OCI-LY3 (cell line): Measurements from ENCODE around the gene RAB7A.
"Not testable (repeated sequence)": the region's sequence is repeated elsewhere in the genome, so short reads cannot be mapped to it uniquely, and the experiment has no call there.

Experiments
- H2AFZ ChIP-seq: fragments of 200-600, 300-600 bp; shearing (Covaris generic); 2 replicates; pipeline ENCODE4 v1.6.0; 2014; ENCODE audit warnings: antibody characterized with exemption, low read depth, low read length
- H3K27ac ChIP-seq: fragments of 200-600, 300-600 bp; sonication (generic); 2 replicates; pipeline ENCODE4 v1.5.1; 2014; ENCODE audit warnings: mild to moderate bottlenecking, low read length, moderate library complexity, mixed read lengths
- H3K27me3 ChIP-seq: fragments of 200-600, 300-600 bp; sonication (generic); 2 replicates; pipeline ENCODE4 v1.6.1; 2014; ENCODE audit warnings: low read depth, low read length, mixed read lengths
- H3K36me3 ChIP-seq: fragments of 200-600, 300-600 bp; sonication (generic); replicated peaks from 2 replicates; pipeline ENCODE3; 2014; ENCODE audit warnings: low read depth, low read length, mixed read lengths
- H3K4me1 ChIP-seq: fragments of 300-600, 200-600 bp; sonication (generic); 2 replicates; pipeline ENCODE4 v1.6.1; 2014; ENCODE audit warnings: low read length, mixed read lengths
- H3K4me2 ChIP-seq: fragments of 200-600, 300-600 bp; sonication (generic); 2 replicates; pipeline ENCODE4 v1.6.1; 2014; ENCODE audit warnings: low read length, mixed read lengths
- H3K4me3 ChIP-seq: fragments of 300-600, 200-600 bp; sonication (generic); 2 replicates; pipeline ENCODE4 v1.5.1; 2014; ENCODE audit warnings: antibody characterized with exemption, mild to moderate bottlenecking, low read length, moderate library complexity
- H3K79me2 ChIP-seq: fragments of 300-600, 200-600 bp; shearing (Covaris generic); 2 replicates; pipeline ENCODE4 v1.6.1; 2014; ENCODE audit warnings: mild to moderate bottlenecking, low read length, mixed read lengths
- H3K9ac ChIP-seq: fragments of 300-600, 200-600 bp; shearing (Covaris generic); 2 replicates; pipeline ENCODE4 v1.6.0; 2014; ENCODE audit warnings: mild to moderate bottlenecking, low read length, moderate library complexity
- H3K9me3 ChIP-seq: fragments of 200-600, 300-600 bp; shearing (Covaris generic); 2 replicates; pipeline ENCODE4 v1.6.1; 2014; ENCODE audit warnings: low read length, mixed read lengths; ENCODE audit not compliant: insufficient read depth
- H4K20me1 ChIP-seq: fragments of 200-600, 300-600 bp; sonication (generic); 2 replicates; pipeline ENCODE4 v1.6.1; 2016; ENCODE audit warnings: low read length, mixed read lengths; ENCODE audit not compliant: insufficient read depth
- CTCF ChIP-seq: fragments of 200-600, 300-600 bp; sonication (generic); IDR thresholded peaks from 2 replicates; pipeline ENCODE4 v1.5.1; 2014; ENCODE audit warnings: antibody characterized with exemption, low read length, low read depth
- EZH2phosphoT487 ChIP-seq: fragments of 200-600 bp; shearing (Covaris generic); IDR thresholded peaks from 2 replicates; pipeline ENCODE4 v1.6.1; 2018; ENCODE audit warnings: antibody characterized with exemption, mixed run types, low read depth

RAB7A gene

GRCh38 chr3:128712848-128713247 lies 13.1 kb upstream of the RAB7A start:
- Histone ChIP-seq H3K79me2 (no peaks in the 10 kb centered on the region), H3K4me2 (no peak overlapping the region), H3K9me3 (no peaks in the 10 kb centered on the region), H3K27ac (no peak overlapping the region), H4K20me1 (no peaks in the 10 kb centered on the region), H3K4me1 (no peaks in the 10 kb centered on the region), H3K36me3 (no peaks in the 10 kb centered on the region), H3K4me3 (no peak overlapping the region), H3K9ac (no peak overlapping the region), H2AFZ (no peak overlapping the region), H3K27me3 (no peaks in the 10 kb centered on the region)
- TF ChIP-seq EZH2phosphoT487 (no peak), CTCF (no peak)

- H2AFZ ChIP-seq = no peak overlapping the region
- TF ChIP-seq CTCF = no peak
- no peak for TF ChIP-seq EZH2phosphoT487
These were observed 11.0 kb upstream of the RAB7A start for GRCh38 chr3:128714887-128715491.

GRCh38 chr3:128718892-128719291 lies 7.1 kb upstream of the RAB7A start:
- not testable (repeated sequence) for H3K27ac ChIP-seq, H4K20me1 ChIP-seq, H3K9me3 ChIP-seq

More at GRCh38 chr3:128714887-128715491, 11.0 kb upstream of the RAB7A start:
- no peak overlapping the region for H3K4me3 ChIP-seq
- no peaks in the 10 kb centered on the region for H3K27me3 ChIP-seq
- H3K27ac ChIP-seq = no peak overlapping the region
- H3K36me3 ChIP-seq = no peaks in the 10 kb centered on the region
- no peaks in the 10 kb centered on the region for H3K9me3 ChIP-seq
- H4K20me1 ChIP-seq = no peaks in the 10 kb centered on the region
- H3K4me1 ChIP-seq = no peaks in the 10 kb centered on the region
- no peak overlapping the region for H3K4me2 ChIP-seq
- H3K9ac ChIP-seq = no peak overlapping the region
- H3K79me2 ChIP-seq = no peaks in the 10 kb centered on the region

GRCh38 chr3:128720891-128721290 lies 5.1 kb upstream of the RAB7A start:
- Histone ChIP-seq H3K36me3 (no peaks in the 10 kb centered on the region), H3K79me2 (peaks cover 7% of the 10 kb centered on the region; the same call in 1 of the 2 replicates), H4K20me1 (no peaks in the 10 kb centered on the region), H3K9me3 (no peaks in the 10 kb centered on the region), H3K27me3 (no peaks in the 10 kb centered on the region), H3K9ac (no peak overlapping the region), H3K4me1 (peaks cover 21% of the 10 kb centered on the region), H2AFZ (no peak overlapping the region), H3K27ac (no peak overlapping the region), H3K4me2 (no peak overlapping the region), H3K4me3 (no peak overlapping the region)
- TF ChIP-seq EZH2phosphoT487 (no peak), CTCF (no peak)

More at GRCh38 chr3:128718892-128719291, 7.1 kb upstream of the RAB7A start:
- not testable (repeated sequence) for H3K4me3 ChIP-seq, H3K27me3 ChIP-seq, H2AFZ ChIP-seq, H3K4me1 ChIP-seq, H3K36me3 ChIP-seq, H3K79me2 ChIP-seq, H3K4me2 ChIP-seq, H3K9ac ChIP-seq
